Stimulated activated CD8-positive, alpha-beta memory T cell treated with anti-CD3 and anti-CD28 coated beads, Interleukin-4, amount 100 ng/mL, for 4 hours (primary cell): ENCODE data around the gene NCOA5.
"Not testable (repeated sequence)": the region's sequence is repeated elsewhere in the genome, so short reads cannot be mapped to it uniquely, and the experiment has no call there.

Source experiments
- DNase-seq, 2 donors: peaks; one replicate each; pipeline ENCODE4 v3.0.0-alpha.2; 2020; ENCODE audit warnings: low read depth in 2 of 2, low spot score in 1 of 2

NCOA5 gene

DNA sequence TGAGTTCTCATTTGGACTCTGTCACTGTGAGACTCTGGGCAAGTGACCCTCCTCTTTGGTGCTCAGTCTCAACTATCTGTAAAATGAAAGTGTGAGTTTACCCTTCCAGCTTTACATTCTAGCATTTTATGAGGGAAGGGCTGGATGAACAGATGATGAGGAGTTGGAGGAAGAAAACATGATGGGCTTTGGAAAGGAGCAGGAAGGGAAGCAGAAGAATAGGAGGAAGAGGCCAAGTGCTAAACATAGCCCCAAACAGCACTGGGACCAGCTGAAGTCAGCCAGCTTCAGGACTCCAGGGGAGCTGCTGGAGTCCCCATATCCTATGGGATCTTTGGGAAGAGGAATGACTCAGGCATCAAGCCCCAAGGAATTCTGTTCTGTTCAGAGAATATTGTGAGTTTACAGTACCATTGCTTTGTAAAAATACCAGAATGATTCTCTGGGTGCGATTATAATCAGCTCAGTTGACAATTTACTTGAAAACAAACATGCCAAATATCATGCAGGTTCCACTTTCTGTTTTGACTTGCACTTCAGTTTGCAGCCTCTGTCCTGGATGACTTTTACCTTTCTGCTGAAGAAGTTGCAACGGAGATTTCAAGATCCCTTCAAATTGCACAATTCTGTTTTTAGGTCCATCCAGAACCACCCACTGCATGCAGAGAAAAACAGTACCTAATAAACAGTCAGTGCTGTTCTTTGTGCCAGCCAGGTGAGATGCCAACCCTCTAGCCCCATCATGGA is 31.6 kb upstream of the NCOA5 start:
- no peak for DNase-seq

DNA sequence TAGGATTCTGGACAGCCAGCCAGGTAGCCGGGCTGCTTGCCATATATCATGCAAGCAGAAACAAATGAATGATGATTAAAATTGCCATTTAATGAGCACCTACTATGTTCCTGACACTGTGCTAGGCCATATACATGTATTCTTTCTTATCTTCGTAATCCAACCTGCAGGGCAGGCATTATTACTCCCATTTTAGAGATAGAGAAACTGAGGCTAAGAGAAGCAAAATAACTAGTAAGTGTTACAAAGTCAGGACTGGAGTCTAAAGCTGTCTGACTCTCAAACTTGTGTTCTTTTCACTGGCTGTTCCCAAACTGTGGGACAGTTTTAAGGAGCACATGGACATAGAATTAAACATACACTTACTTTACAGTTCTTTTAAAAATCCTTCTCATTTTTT is 30.4 kb upstream of the NCOA5 start:
- DNase-seq, result no peak

DNA sequence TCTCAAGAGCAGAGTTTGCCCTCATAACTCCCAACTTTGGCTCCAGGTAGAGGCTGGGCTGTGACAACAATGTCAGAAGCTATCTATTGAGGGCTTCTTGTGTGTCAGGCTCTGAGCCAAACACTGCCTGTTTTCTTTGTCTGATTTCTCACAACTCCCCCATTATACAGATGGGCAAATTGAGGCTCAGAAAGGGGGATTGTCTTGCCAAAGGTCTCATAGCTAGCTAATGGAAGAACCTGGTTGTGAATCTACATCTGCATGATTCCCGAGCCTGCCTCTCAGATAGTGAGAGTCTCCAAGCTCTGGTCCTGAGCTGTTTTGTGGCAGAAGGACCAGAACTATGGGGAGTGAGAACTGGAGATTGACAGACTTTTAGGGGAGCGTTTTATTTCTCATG is 29.8 kb upstream of the NCOA5 start:
- no peak for DNase-seq

DNA sequence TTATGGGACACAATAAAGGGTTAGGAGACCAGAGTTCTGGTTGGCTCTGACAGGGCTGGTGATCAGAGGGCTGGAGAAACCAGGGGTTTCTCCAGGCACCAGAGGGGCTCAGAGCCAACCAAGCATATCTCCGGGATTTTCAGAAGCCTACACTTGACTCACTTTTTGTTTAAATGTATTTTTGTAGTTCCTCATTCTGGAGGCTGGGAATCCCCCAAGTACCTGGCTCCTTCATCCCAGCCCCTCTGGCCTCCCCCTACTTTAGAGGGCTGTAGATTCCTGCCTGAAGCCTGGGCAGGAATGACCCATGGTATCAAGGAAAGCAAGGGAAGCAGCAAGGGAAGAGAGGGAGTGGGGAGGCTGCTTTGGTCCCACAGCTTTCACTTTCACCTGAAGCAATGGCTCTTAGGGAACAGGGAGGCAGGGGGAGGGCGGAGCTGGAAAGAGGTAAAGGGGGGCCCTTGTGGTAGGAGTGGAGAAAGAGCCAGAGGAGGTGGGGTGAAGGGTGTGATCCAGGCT is 29.3 kb upstream of the NCOA5 start:
- DNase-seq, result no peak

DNA sequence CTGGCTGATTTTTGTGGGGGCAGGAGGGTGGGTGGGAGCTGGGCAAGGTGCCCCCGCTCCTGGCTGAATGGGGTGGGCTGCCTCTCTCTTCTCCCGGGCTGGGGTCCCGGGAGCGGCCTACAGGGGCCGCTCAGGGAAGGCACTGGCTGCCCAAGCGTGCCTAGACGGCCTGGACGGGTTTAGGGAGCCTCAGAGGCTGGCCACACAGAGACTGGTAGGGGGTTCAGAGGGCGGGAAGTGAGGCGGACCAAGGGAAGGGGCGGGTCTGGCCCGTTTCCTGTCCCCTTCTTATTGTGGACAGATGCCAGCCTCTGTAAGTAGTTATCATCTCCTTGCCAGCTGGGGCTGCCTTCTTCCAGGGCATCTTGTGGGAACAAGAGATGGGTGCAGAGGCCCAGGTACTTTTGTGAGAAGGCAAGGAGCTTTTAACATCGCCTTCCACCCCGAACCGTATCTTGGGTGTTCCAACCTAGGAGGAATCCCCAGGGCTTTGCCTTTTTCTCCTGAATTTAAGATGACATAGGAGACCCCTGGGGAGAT is 28.8 kb upstream of the NCOA5 start:
- DNase-seq, result no peak

DNA sequence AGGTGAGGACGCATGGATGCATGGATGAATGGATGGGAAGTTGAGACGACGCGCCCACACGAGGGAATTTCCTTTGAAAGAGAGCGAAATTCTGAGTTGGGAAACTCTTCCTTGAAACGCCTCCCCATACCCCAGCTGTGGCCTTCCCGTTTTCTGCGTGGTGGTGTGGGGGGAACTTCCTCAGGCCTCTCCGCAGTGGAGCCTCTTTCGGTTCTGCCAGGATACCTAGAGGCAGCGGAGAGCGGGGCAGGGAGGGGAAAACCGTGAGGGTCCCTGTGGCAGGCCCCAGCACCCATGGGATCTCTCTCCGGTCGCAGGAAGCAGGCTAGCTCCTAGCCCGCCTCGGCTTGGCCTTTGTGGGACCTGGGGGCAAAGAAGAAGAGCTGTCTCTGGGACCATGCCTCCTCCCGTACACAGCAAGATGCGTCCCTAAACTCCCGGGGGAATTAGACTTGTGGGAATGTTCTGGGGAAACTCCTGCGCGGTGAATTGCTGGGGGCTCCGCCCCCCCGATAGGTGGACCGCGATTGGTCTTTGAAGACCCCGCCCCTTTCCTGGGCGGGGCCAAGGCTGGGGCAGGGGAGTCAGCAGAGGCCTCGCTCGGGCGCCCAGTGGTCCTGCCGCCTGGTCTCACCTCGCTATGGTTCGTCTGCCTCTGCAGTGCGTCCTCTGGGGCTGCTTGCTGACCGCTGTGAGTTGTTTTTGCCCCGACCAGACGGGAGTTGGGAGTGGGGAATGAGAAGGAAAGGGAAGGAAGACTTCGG is 28.1 kb upstream of the NCOA5 start, which contains the start of gene CD40:
Gene CD40 (plus strand): TSS at position 611 of the 764 bp plus-strand sequence. CDS start 30 bp downstream, at position 641.
- peak; percentile 35 to 45 for DNase-seq

DNA sequence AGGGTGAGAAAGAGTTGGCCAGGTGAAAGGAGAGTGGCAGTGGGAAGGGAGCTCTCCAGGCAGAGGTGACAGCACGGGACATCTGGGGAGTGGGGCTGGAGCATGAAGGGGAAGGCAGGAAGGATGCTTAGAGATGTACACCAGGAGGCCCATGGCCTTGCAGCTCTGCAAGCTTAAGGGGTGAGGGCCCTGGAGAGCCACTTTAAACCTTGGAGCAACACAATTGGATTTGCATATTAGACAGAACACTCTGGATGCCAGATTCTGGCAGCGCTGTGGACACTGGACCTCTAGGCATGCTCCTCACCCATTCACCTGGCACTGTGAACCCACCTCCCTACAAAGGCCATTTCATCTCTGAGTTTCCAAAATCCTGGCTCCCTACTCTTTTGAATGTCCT is 24.7 kb upstream of the NCOA5 start:
- DNase-seq, result no peak

DNA sequence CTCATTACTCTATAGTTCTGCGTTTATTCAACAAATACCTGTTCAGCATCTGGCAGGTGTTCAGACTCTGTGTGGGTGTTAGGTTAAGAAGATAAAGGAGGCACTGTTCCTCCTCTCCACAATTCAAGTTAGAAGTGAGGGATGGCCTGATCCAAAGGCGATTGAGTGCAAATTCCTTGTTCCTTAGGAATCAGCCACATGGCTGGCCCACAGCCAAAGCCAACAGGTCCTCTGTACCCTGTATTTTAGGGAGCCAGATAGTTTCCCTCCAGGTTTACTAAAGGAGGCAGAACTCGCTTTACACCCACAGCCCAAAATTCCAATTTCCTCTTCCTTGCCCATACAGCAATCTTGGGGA is 23.3 kb upstream of the NCOA5 start:
- DNase-seq, result no peak

DNA sequence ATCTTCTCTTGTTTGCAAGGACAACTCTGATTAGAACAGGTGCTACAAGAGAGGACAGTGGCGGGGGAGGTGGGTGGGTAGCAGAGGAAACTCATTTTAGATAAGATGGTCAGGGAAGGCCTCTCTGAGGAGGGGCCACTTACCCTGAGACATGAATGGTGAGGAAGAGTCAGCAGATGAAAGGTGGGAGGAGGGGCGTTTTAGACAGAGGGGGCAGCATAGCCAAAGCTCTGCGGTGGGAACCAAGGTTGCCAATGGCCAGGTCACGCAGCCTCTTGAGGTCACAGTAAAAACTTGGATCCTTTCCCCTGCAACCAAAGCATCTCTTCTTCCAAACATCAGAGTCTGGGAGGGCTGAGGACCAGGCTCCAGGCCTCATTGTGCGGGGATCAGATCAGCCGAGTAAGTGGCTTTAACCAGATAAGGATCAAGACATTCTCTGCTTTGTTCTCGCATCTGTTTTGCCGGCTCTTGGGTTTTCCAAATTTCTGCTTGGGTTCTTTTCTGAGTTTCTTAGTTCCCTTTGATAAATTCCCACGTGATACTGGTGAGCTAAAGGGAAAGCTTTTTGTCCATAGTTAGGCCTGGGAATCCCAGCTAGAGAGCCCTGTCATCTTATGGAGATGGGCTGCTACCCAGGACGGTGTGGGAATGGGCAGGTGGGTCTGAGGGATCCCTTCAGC is 22.8 kb upstream of the NCOA5 start:
- no peak for DNase-seq

DNA sequence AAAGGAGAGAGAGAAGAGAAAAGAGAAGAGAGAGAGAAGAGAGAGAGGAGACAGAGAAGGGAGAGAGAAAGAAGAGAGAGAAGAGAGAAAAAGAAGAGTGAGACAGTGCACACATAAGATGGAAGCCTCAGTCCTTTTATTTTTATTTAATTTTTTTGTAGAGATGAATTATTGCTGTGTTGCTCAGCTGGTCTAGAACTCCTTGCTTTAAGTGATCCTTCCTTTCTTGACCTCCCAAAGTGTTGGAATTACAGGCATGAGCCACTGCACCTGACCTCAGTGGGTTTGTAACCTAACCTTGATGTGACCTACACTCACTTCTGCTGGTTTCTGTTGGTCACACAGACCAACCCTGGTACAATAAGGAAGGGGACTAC is 22.1 kb upstream of the NCOA5 start:
- DNase-seq, result no peak

DNA sequence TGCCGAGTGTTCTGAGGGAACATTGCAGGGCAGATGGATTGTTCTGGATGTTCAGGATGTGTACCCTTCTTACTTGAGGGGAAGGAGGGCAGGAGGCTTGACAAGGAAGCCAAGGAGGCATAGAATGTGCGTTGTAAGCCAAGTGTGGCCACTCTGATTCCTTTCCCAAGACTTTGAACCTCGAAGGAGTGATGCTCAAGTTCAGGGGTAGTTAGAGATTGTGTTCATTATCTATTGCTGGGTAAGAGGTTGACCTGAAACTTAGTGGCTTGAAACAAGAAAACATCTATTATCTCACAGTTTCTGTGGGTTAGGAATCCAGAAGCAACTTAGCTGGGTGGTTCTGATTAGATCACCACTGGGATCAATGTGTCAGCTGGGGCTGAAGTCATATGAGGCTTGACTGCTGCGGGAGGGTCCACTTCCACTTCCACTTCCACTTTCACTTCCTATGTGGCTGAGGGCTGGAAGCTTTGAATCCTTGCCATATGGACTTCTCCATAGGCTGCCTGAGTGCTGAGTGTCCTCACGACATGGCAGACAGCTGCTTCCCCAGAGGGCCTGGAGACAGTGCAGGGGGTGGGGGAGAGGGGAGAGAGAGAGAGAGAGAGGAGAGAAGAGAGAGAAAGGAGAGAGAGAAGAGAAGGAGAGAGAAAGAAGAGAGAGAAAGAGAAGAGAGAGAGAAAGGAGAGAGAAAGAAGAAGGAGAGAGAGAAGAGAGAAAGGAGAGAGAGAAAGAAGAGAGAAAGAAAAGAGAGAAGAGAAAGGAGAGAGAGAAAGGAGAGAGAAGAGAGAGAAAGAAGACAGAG is 21.5 kb upstream of the NCOA5 start:
- no peak for DNase-seq

DNA sequence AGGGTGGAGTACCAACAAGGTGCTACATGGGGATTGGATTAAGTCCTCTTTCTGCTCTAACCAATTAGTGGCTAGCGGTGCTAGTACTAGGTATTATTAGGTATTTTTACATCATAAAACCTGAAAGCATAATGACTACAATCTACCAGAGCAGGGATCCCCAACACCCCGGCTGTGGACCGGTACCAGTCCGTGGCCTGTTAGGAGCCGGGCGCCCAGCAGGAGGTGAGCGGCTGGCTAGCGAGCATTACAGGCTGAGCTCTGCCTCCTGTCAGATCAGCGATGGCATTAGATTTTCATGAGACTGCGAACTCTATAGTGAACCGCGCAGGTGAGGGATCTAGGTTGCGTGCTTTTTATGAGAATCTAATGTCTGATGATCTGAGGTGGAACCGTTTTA is 19.2 kb upstream of the NCOA5 start:
- no peak for DNase-seq

DNA sequence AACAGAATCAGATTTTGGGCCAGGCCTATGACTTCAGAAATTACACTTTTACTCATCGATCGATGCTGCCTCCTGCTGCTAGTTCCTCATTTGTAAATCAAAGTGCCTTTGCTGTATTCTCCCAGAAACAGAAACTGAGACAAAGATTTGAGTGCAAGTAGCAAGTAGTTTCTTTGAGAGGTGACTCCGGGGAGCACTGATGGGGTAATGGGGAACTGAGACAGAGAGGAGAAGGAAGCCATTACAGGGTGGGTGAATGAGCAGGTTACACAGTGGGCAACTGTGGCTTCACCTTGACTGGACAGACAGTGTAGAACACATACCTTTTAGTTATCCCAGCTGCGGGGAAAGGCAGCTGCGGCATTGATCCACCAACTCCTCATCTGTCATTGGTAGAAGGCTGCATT is 18.7 kb upstream of the NCOA5 start:
- DNase-seq, result no peak

DNA sequence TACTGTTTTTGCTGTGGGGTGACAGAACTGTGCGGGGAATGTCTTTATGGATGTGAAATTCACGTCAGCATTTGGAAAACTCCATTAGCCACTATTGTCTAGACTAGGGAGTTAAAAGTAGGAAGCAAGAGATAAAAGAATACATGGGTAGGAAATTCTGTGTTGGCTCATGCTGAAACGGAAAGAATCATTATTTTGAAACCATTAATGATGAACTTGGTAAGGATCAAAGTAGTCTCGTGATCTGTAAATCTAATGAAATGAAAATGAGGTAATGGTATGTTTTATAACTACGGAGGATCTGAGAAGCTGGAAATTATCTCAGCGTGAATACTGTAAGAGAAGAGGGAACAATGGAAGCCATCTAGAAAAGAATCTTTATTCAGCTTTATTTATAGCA is 17.3 kb upstream of the NCOA5 start:
- DNase-seq, result no peak

DNA sequence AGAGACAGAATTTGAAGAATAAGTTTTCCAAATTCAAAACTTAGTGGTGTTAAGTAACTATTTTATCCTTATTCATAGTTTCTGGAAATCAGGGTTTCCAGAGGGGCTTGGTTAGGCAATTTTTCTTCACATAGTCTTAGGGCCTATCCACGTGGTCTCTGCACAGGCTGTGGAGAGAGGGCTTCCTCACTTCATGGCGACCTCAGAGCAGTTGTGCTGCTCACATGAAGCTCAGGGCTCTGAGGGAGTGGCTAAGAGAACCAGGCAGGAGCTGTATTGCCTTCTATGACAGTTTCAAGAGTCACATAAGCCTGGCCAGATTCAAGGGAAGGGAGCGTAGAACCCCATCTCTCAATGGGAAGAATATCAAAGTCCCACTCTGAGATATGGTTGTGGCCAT is 14.5 kb upstream of the NCOA5 start:
- DNase-seq, result no peak

DNA sequence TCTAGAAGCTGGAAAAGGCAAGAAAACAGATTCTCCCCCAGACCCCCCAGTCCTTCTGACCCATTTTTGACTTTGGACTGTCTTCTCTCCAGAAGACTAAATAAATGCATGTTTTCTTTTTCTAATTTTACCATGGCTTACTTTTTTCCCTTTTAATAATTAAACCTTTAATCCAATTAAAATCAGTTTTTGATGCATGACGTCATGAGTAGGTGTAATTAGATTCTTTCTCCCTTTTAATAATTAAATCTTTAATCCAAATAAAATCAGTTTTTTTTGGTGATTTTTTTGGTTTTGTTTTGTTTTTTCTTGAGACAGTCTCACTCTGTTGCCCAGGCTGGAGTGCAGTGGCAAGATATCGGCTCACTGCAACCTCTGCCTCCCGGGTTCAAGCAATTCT is 13.2 kb upstream of the NCOA5 start:
- no peak for DNase-seq

DNA sequence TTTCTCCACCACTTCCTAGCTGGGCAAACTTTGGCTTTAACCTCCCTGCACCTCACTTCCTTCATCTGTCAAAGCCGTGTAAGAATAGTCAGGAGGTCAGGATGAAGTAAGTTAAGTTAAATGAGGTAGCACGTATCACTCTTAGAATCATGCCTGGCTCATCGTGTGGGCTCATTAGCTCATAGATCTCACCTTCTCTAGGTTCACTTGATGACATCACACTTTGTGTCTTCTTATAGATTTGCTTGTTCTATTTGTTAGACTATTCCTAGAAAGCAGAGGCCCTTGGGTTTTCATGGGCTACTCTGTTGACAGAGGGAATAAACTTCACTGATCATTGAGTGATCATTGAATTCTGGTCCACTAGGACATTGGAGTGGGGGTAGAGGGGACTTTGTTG is 12.2 kb upstream of the NCOA5 start:
- DNase-seq, result no peak

DNA sequence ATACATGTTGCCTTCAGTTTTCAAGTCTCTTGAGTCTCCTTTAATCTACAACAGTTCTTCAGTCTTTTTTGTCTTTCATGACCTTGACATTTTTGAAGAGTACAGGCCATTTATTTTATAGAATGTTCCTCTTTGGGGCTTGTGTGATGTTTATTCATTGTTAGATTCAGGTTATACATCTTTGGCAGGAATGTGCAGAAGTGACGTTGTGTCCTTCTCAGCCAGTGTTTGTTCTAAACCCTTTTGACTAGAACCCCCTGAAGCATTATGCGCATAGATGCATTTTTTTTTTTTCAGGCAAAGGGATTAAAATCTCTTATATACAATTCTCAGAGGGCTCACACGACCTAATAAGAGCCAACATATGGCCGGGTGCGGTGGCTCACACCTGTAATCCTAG is 11.2 kb upstream of the NCOA5 start:
- no peak for DNase-seq

DNA sequence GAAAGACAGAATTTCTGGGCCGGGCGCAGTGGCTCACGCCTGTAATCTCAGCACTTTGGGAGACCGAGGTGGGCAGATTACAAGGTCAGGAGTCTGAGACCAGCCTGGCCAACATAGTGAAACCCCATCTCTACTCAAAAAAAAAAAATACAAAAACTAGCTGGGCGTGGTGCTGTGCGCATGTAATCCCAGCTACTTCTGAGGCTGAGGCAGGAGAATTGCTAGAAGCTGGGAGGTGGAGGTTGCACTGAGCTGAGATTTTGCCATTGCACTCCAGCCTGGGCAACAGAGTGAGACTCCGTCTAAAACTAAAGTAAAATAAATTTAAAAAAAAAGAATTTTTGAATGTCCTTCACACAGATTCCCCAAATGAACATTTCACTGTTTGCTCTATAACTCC is 10.7 kb upstream of the NCOA5 start:
- DNase-seq, result not testable (repeated sequence)

DNA sequence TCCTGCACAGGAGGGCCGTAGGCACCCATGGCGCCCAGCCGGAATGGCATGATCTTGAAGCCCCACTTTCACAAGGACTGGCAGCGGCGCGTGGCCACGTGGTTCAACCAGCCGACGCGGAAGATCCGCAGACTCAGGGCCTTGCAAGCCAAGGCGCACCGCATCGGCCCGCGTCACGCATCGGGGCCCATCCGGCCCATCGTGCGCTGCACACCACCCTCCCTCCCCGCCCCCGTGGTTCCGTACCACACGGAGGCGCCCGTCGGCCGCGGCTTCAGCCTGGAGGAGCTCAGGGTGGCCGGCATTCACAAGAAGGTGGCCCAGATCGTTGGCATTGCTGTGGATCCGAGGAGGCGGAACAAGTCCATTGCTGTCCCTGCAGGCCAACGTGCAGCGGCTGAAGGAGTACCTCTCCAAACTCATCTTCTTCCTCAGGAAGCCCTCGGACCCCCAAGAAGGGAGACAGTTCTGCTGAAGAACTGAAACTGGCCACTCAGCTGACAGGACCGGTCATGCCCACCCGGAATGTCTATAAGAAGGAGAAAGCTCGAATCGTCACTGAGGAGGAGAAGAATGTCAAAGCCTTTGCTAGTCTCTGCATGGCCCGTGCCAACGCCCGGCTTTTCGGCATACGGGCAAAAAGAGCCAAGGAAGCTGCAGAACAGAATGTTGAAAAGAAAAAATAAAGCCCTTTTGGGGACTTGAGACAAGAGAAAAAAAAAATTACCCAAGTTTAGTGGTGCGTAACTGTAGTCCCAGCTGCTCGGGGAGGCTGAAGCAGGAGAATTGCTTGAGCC is 9.9 kb upstream of the NCOA5 start:
- no peak for DNase-seq
